Measurements from ENCODE around the gene IQSEC3. TPM values are rescaled to one million over a fixed set of nuclear protein-coding genes. Genes with fewer than 3 reads are reported as not detected.

The IQSEC3 gene
- not detected in 5 replicates for total RNA-seq (2022; extraction: Qiagen RNA extraction; ENCODE audit: low read depth)

DNA sequence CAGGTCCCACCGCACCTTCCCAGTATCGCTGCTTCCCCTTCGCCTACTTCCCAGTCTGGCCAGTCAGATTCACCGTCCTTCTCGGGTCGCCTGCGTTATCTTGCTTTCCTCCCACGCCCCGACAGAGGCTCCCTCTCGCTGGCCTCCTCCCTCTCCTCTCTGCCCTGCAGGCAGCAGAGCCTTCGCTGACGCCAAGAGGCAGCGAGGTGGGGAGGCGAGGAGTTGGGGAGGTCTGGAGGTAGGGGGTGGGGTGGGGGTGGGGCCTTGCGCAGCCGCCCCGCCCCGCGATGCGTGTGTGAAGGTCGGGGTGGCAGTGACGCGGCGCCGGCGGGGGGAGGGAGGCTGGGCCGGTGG is at the start of gene IQSEC3:
Gene IQSEC3, plus strand, starts transcription at position 340 of the 354 bp plus-strand sequence. CDS start 116 bp downstream, outside the sequence.

DNA sequence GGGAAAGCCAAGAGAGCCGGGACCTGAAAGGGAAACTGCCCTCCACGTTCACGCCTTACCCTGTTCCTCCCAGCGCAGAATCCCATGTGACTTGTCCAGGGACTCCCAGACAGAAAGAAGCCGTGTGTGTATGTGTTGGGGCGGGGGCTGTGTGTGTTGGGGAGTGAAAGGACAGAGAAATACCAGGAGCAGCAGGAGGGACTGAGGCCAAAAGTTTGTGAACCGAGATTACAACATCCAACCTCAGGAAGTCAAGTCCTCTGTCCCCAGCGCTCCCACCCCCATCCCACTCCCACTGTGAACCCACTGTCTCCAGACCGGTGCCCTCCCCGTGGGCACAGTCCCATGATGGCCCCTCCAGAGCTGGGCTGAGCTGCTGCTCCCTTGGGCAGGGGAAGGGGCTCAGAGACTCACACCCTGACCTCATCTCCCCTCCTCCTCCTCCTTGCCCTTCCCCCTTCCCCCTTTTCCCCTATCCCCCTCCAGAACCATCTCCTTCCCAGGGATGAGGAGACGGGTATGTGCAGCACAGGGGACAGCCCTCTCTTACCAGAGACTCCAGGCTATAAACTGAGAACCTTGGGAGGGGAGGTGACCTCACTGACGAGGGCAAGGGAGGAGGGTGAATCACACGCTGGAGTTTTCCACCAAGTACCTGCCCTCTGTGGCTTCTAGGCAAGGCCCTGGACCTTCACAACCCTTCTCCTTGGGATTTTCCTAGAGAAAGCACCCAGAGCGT is 147.6 kb downstream of the IQSEC3 start, which contains the start of gene SLC6A12:
Gene SLC6A12, minus strand, starts transcription at position 155 of the 739 bp plus-strand sequence. CDS start 4,171 bp downstream, outside the sequence.

Other genes starting within 250 kb of the IQSEC3 start
- gene SLC6A12, start 147.4 kb downstream of the IQSEC3 start, total RNA-seq (2022; extraction: Qiagen RNA extraction; ENCODE audit: low read depth), result 0.65 to 1.5 TPM (median 0.76 TPM) in 5 replicates
- gene SLC6A13, start 196.1 kb downstream of the IQSEC3 start, total RNA-seq (2022; extraction: Qiagen RNA extraction; ENCODE audit: low read depth), result 0.21 to 0.66 TPM (median 0.51 TPM) in 4 of 5 replicates, not detected in the other

Data from A549 treated with CpdA at 1 μM for 4 hours (cell line).